LNCaP clone FGC (cell line): ENCODE measurements around the gene CUBN.

Source experiments
- DNase-seq: peaks from one replicate; pipeline ENCODE4 v3.0.0-alpha.2; 2011; ENCODE audit warnings: low read depth
- H3K4me3 ChIP-seq: 2 replicates; pipeline ENCODE4 v1.5.1; 2011; ENCODE audit warnings: mild to moderate bottlenecking, low read depth, low read length, control low read depth
- CTCF ChIP-seq: IDR thresholded peaks from 2 replicates; pipeline ENCODE4 v1.5.1; 2012; ENCODE audit warnings: mild to moderate bottlenecking; ENCODE audit not compliant: control insufficient read depth, insufficient read depth; ENCODE audit errors: extremely low read depth

The CUBN gene

GRCh38 chr10:17007418-17007770 lies 122.2 kb downstream of the CUBN start:
- DNase-seq, result no peak
- no peak for TF ChIP-seq CTCF
- H3K4me3 ChIP-seq, result no peak overlapping the region

DNA sequence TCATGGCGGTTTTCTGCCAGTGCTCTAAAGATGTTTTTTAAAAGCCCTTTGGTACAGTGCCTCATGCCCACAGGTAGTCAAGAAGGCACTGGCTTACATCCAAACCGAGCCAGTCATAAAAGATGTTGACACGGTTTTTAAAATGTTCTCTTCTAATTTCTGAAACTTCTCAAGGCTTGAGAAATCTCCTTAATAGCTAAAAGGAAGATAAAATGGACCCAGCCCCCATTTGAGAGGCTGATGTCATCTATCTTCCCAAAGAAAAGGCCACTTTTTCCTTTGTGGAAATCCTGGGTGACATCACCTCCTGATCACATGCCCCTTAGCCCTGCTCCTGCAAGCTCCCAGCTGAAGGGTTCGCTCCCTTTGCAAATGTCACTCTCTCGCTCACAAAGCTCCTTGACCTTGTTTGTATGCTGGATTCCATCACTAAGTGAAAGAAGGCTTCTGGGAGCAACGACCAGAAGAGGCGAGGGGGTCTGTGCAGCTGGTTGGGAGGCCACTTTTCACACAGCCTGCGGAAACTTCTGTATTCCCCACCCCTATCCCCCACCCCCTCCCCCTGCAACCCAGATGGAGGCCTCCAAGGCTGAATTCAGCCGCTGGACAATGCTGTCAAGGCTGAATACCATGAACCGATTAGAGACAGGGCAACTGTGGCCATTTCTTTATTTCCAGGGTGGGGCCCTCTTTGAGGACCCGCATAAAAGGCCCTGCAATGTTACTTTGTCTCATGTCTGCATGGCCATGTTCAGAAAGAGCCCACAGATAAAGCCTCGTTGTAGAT lies 122.8 kb downstream of the CUBN start:
- DNase-seq, result no peak
- no peak overlapping the region for H3K4me3 ChIP-seq
- no peak for TF ChIP-seq CTCF

DNA sequence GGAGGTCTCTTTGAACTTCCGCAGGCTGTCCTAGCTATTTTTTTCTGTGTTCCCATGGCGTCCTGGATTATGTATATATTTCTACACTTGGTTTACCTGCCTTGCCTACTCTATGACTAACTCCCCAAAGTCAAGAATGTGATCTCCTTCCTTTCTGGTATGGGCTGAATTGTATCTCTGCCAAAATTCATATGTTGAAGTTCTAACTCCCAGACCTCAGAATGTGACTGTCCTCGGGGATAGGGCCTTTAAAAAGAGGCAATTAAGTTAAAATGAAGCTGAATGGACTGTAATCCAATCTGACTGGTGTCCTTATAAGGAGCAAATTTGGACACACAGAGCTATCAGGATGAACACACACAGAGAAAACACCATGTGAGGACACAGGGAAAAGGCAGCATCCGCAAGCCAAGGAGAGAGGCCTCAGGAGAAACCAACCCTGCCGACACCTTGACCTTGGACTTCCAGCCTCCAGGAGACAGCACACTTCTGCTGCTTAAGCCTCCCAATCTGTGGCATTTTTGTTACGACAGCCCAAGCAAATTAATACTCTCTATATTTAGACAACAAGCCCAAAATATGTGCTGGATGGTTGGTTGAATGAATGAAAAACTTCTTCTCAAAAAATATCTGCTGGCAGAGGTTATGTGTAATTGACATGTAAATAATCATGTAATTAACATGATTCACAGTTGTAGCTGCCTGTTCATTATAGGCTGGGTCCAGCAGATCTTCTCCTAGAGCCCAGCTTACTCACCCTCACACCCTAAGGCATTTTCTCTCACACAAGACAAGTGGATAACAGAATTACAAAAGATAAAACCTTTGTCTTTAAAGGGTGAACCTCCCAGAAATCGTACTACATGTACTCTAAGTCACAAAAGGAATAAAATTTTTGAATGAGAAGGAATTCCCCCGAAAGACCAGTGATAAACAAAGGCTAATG lies 123.7 kb downstream of the CUBN start:
- no peak for TF ChIP-seq CTCF
- no peak for DNase-seq
- H3K4me3 ChIP-seq, result no peak overlapping the region

DNA sequence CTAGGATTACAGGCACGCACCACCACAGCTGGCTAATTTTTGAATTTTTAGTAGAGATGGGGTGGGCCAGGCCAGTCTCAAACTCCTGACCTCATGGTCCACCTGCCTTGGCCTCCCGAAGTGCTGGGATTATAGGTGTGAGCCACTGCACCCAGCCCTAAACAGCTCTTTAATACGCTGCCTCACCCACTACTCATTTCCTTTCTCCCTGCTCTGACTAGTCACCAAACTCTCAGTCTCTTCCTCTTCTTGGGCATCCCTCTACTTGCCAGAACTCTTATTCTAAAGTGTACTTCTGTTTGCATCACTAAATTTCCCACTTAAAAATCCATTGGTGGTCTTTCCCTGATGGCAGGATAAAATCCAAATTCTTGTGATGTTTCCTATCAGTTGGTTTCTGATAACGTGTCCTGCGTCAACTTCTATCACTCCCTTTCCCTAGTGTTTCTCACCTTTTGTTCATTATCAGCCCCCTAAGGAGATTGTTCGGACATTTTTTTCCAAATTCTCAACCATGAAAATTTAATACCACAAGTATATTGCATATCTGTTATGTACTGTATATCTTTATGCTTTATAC lies 124.7 kb downstream of the CUBN start:
- no peak for TF ChIP-seq CTCF
- no peak for DNase-seq
- H3K4me3 ChIP-seq, result no peak overlapping the region

DNA sequence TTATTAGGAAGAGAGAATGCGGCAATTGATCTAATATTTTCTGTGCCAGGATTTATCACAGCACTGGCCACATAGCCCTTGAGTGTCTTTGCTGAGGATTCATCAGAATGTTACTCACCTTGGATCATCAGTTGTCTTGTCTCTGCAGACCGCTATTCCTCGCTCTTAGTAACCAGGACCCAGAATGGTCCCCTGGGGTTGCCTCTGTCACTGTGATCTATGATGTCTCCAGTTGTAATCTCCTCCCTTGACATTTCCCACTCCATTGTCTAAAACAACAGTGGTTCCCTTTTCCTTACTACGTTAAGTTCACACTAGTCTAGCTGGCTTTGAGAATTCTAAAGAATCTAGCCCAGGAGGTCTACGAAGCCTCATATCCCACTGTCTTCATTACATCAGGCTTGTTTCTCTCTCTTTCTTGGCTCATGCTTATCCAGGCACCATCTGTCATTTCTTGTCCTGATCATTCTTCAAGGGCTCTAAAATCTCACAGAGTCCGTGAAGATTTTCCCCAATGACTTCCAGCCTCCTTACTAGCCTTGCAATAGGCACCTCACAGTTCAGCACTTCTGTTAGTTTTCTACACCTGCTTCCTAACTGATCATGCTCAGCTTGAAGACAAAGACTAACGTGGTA lies 125.8 kb downstream of the CUBN start:
- H3K4me3 ChIP-seq, result no peak overlapping the region
- DNase-seq, result no peak
- TF ChIP-seq CTCF, result no peak

- no peak overlapping the region for H3K4me3 ChIP-seq
- no peak for DNase-seq
- no peak for TF ChIP-seq CTCF
These were observed 126.5 kb downstream of the CUBN start for GRCh38 chr10:17003151-17003550.
